RWPE2 (cell line): Measurements from ENCODE around the gene DNASE1L3.
A peak's percentile ranks its signal among the peaks of the same experiment; 100 is the strongest.

ENCODE experiments used
- ATAC-seq: fragments of 200-7000 bp; cut with Tn5 transposase; 3 replicates; pipeline ENCODE4 v1.9.1; 2021; ENCODE audit warnings: low read depth
- DNase-seq: peaks from one replicate; pipeline ENCODE4 v3.0.0-alpha.2; 2020; ENCODE audit warnings: low spot score
- H3K27ac ChIP-seq: fragments of 450-650 bp; 2 replicates; pipeline ENCODE4 v1.5.1; 2017; ENCODE audit warnings: mild to moderate bottlenecking; ENCODE audit not compliant: poor library complexity, severe bottlenecking
- H3K27me3 ChIP-seq: fragments of 250-450 bp; sonication (Bioruptor Pico); 2 replicates; pipeline ENCODE4 v1.5.1; 2021; ENCODE audit warnings: mild to moderate bottlenecking, moderate library complexity; ENCODE audit not compliant: insufficient read depth, poor library complexity, severe bottlenecking
- H3K36me3 ChIP-seq: fragments of 250-450 bp; sonication (Bioruptor Pico); 2 replicates; pipeline ENCODE4 v1.5.1; 2020; ENCODE audit warnings: low read depth, mild to moderate bottlenecking, moderate library complexity
- H3K4me1 ChIP-seq: fragments of 250-450 bp; sonication (Bioruptor Pico); 2 replicates; pipeline ENCODE4 v1.5.1; 2021; ENCODE audit warnings: mild to moderate bottlenecking, moderate library complexity; ENCODE audit not compliant: insufficient read depth, poor library complexity, severe bottlenecking
- H3K4me3 ChIP-seq: fragments of 250-450 bp; sonication (Bioruptor Pico); 2 replicates; pipeline ENCODE4 v1.5.1; 2021; ENCODE audit warnings: mild to moderate bottlenecking, moderate library complexity; ENCODE audit not compliant: severe bottlenecking
- H3K9me3 ChIP-seq: fragments of 250-450 bp; sonication (Bioruptor Pico); 2 replicates; pipeline ENCODE4 v1.5.1; 2021; ENCODE audit warnings: mild to moderate bottlenecking, moderate library complexity; ENCODE audit not compliant: severe bottlenecking
- TF ChIP-seq, protein P1 (sequence below): fragments of 450-650 bp; IDR thresholded peaks from one replicate; pipeline ENCODE4 v1.5.1; 2017; ENCODE audit warnings: mild to moderate bottlenecking, moderate library complexity; ENCODE audit not compliant: poor library complexity, severe bottlenecking

Gene DNASE1L3

GRCh38 chr3:58169371-58169770, 41.4 kb downstream of the DNASE1L3 start:
- H3K27me3 ChIP-seq, result no peaks in the 10 kb centered on the region
- DNase-seq, result no peak
- TF ChIP-seq, protein P1, sequence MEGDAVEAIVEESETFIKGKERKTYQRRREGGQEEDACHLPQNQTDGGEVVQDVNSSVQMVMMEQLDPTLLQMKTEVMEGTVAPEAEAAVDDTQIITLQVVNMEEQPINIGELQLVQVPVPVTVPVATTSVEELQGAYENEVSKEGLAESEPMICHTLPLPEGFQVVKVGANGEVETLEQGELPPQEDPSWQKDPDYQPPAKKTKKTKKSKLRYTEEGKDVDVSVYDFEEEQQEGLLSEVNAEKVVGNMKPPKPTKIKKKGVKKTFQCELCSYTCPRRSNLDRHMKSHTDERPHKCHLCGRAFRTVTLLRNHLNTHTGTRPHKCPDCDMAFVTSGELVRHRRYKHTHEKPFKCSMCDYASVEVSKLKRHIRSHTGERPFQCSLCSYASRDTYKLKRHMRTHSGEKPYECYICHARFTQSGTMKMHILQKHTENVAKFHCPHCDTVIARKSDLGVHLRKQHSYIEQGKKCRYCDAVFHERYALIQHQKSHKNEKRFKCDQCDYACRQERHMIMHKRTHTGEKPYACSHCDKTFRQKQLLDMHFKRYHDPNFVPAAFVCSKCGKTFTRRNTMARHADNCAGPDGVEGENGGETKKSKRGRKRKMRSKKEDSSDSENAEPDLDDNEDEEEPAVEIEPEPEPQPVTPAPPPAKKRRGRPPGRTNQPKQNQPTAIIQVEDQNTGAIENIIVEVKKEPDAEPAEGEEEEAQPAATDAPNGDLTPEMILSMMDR, result no peak
- H3K4me1 ChIP-seq, result peaks cover 4% of the 10 kb centered on the region
- no peak for ATAC-seq
- no peaks in the 10 kb centered on the region for H3K9me3 ChIP-seq
- peaks cover 74% of the 10 kb centered on the region for H3K36me3 ChIP-seq
- no peak overlapping the region for H3K27ac ChIP-seq
- no peak overlapping the region for H3K4me3 ChIP-seq

GRCh38 chr3:58168498-58168897, 42.3 kb downstream of the DNASE1L3 start:
- TF ChIP-seq, protein P1, result no peak
- no peak for ATAC-seq
- Histone ChIP-seq H3K4me1 (no peaks in the 10 kb centered on the region), H3K4me3 (no peak overlapping the region), H3K9me3 (no peaks in the 10 kb centered on the region), H3K27ac (peak overlapping the region; percentile 2), H3K36me3 (peaks cover 83% of the 10 kb centered on the region), H3K27me3 (no peaks in the 10 kb centered on the region)
- no peak for DNase-seq

GRCh38 chr3:58167431-58168351, 43.1 kb downstream of the DNASE1L3 start:
- Histone ChIP-seq H3K27ac (peak overlapping the region; percentile 2), H3K36me3 (peaks cover 91% of the 10 kb centered on the region), H3K4me3 (no peak overlapping the region), H3K9me3 (no peaks in the 10 kb centered on the region), H3K4me1 (no peaks in the 10 kb centered on the region), H3K27me3 (no peaks in the 10 kb centered on the region)
- DNase-seq (no peak), ATAC-seq (peak; percentile 24; the same call in 2 of the 3 replicates)
- TF ChIP-seq, protein P1, result peak; percentile 79

- ATAC-seq, result no peak
- Histone ChIP-seq H3K4me1 (peaks cover 22% of the 10 kb centered on the region), H3K9me3 (no peaks in the 10 kb centered on the region), H3K36me3 (peaks cover 100% of the 10 kb centered on the region), H3K27me3 (no peaks in the 10 kb centered on the region), H3K4me3 (no peak overlapping the region), H3K27ac (peak overlapping the region; percentile 92)
- TF ChIP-seq, protein P1, result no peak
- DNase-seq, result no peak
Measured at GRCh38 chr3:58164906-58165821, 45.6 kb downstream of the DNASE1L3 start.
